ENCODE measurements around the gene TRIO.

Gene TRIO

DNA sequence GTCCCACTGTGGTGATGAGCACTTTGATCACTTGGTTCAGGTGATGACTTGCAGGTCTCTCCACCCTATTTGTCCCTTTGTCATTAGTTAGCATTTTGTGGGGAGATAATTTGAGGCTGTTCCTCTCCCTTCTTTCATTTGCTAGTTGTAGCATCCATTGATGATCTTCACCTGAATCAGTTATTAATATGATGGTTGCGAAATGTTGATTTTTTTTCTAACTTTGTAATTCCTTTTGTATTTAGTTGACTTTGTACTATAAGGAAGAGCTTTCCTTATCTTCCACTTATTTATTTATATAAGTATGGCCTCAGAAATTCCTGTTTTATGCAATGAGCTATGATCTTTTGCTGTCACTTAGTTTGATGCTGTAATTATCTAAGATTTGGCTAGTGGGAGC lies 12.6 kb downstream of the TRIO start:
- ChIA-PET POLR2A (ENCODE audit: low non-redundant PET) (no interaction called here), CTCF (no interaction called here)
- TF ChIP-seq CTCF (conservative IDR thresholded peaks at IDR 0.05; ENCODE audit: low read depth): no peak
- H3K27ac ChIP-seq: no peak overlapping the region
- no peak for DNase-seq (ENCODE audit: low spot score)

DNA sequence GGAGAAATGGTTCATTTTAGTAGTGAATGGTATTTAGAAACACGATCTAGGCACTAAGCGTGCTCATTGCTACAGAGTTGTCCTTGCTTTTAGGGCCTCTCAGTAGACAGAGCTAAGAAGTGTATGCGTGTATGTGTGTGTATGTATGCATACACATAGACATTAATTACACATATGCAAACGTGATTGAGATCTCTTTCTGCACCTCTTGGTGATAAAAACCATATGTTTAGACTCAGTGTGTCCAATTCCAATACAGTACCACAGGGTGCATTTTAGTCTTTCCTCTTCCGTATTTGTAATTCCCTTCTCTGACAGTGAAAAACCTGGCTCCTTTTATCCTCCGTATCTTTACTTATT lies 13.1 kb downstream of the TRIO start:
- CTCF ChIA-PET: interaction anchor here (1.1 kb wide), 1 partner anchor 14 kb away, joined by 4 read pairs; no protein-coding TSS in a partner anchor
- no peak overlapping the region for H3K27ac ChIP-seq
- no peak for TF ChIP-seq CTCF (conservative IDR thresholded peaks at IDR 0.05; ENCODE audit: low read depth)

GRCh38 chr5:14156650-14157492 lies 13.7 kb downstream of the TRIO start:
- ChIA-PET CTCF (interaction anchor here (0.5 to 1.1 kb wide), 3 partner anchors 13 to 113 kb away, joined by 3 to 4 read pairs (median 4); no protein-coding TSS in a partner anchor), POLR2A (ENCODE audit: low non-redundant PET) (no interaction called here)
- peak; percentile 93 for DNase-seq (ENCODE audit: low spot score)
- H3K27ac ChIP-seq: peak overlapping the region; percentile 80
- no peak for TF ChIP-seq CTCF (conservative IDR thresholded peaks at IDR 0.05; ENCODE audit: low read depth)

More for the DNA sequence above, 13.1 kb downstream of the TRIO start:
- POLR2A ChIA-PET (ENCODE audit: low non-redundant PET): no interaction called here
- DNase-seq (ENCODE audit: low spot score): no peak

DNA sequence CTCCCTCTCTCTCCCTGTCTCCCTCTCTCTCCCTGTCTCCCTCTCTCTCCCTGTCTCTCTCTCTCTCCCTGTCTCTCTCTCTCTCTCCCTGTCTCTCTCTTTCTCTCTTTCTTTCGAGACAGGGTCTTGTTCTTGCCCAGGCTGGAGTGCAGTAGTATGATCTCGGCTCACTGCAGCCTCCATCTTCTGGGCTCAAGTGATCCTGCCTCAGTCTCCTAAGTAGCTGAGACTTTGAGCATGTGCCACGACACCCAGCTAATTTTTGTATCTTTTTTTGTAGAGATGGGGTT lies 14.3 kb downstream of the TRIO start:
- DNase-seq (ENCODE audit: low spot score): no peak
- POLR2A ChIA-PET (ENCODE audit: low non-redundant PET): no interaction called here
- peak overlapping the region; percentile 80 for H3K27ac ChIP-seq
- TF ChIP-seq CTCF (conservative IDR thresholded peaks at IDR 0.05; ENCODE audit: low read depth): no peak
- CTCF ChIA-PET: no interaction called here

- CTCF ChIA-PET: interaction anchor here (0.6 to 0.7 kb wide), 2 partner anchors 15 to 206 kb away, joined by 5 to 6 read pairs; no protein-coding TSS in a partner anchor
- no peak for TF ChIP-seq CTCF (conservative IDR thresholded peaks at IDR 0.05; ENCODE audit: low read depth)
- POLR2A ChIA-PET (ENCODE audit: low non-redundant PET): no interaction called here
- H3K27ac ChIP-seq: peak overlapping the region; percentile 80
- DNase-seq (ENCODE audit: low spot score): no peak
These were observed 15.9 kb downstream of the TRIO start for GRCh38 chr5:14158890-14159666.

GRCh38 chr5:14161825-14162556 lies 18.8 kb downstream of the TRIO start:
- DNase-seq (ENCODE audit: low spot score): no peak
- no peak for TF ChIP-seq CTCF (conservative IDR thresholded peaks at IDR 0.05; ENCODE audit: low read depth)
- POLR2A ChIA-PET (ENCODE audit: low non-redundant PET): no interaction called here
- peak overlapping the region; percentile 27 for H3K27ac ChIP-seq
- CTCF ChIA-PET: no interaction called here

All from RWPE1 (cell line).